ENCODE results near the gene LST1.
"Not testable (repeated sequence)": the region's sequence is repeated elsewhere in the genome, so short reads cannot be mapped to it uniquely, and the experiment has no call there.

LST1 gene

GRCh38 chr6:31581434-31582229, 4.4 kb upstream of the LST1 start:
- DNase-seq, result no peak

- no peak for DNase-seq
Observed at GRCh38 chr6:31582230-31582643, 3.8 kb upstream of the LST1 start, which contains the start of gene LTB. Gene LTB, minus strand, starts transcription at chr6:31582424. Its CDS starts 7 bp downstream, at chr6:31582417.

DNA sequence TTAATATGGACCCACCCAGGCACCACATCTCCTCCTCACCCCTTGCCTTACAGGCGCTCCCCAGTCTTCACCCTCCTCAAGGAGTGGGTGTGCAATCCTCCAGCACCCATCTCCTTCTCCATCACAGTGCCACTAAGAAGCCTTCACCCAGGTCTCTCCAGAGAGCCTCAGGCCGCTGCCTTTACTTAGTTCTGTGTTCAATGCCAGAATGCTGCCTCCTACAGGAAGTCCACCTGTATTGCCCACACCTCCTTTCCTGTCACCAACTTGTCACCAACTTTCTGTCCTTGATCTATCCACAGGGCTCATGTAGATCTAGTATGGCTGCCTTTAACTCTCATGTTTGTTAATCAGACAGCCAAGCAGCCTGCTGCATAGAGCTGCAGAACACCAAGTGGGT, 586 bp upstream of the LST1 start:
- no peak for DNase-seq

- no peak for DNase-seq
Observed at GRCh38 chr6:31586599-31587281, 663 bp downstream of the LST1 start.

DNA sequence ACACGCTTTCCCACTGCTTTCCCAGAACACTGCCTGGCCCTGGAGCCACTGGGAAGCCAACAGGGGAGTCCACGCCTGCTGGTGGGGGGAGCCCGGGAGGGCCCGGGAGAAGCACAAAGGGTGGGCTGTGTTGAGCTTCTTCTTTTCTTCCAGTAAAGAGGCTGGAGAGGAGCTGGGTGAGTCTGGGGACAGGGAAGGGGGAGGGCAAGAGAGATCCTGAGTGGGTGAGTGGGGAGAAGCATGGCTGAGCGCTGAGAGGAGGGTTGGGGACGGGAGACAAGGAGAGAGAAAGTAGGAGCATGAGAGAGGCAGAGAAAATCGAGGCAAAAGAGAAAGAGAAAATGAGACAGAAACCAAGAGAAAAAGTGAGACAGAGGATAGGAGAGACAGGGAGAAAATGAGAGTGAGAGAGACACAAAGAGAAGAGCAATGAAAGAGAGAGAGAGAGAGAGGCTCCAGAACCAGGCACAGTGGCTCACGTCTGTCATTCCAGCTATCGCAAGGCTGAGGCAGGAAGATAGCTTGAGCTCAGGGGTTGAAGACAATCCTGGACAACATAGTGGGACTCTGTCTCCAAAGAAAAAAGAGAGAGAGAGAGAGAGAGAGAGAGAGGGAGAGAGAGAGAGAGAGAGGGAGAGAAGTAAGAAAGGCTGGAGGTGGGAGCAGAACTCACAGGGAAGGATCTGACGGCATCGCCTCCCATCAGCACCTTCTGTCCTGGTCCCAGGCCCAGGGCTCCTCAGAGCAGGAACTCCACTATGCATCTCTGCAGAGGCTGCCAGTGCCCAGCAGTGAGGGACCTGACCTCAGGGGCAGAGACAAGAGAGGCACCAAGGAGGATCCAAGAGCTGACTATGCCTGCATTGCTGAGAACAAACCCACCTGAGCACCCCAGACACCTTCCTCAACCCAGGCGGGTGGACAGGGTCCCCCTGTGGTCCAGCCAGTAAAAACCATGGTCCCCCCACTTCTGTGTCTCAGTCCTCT, 2.0 kb downstream of the LST1 start:
- no peak for DNase-seq

DNA sequence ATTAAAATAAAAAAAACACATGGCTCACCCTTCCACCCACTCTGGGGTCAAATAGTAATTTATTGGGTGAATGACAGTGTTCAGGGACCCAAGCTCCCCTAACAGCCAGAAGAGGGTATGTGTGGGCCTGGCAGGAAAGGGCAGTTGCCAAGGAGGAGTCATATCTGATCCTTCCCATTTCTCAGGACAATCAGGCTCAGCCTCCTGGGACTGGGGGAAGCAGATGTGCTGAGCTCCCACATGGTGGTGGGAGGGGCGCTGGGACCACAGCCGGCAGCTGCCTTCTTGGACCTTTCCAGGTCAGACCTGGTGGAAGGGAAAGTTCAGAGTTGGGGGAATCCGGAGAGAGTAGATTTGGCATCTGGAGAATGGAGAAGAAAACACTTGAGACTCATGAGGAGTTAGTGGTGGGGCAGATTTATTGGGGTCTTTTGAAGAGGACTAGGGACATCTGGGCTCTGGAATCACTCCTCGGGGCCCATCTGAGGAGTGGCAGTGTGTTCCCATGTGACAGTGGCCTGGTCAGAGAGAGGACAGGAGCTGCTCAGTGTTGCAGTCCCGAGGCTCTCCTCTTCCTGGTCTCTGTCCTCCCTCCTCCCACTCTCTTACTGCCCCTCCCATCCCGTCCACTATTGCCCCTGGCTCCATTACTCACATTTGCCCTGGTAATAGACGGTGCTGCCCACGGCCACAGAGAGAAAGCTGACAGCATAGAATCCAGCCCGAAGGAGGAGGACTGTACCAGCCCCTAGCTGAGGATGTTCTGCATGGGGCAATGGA, 3.0 kb downstream of the LST1 start:
- no peak for DNase-seq

GRCh38 chr6:31590691-31591090, 4.6 kb downstream of the LST1 start:
- DNase-seq, result not testable (repeated sequence)

DNA sequence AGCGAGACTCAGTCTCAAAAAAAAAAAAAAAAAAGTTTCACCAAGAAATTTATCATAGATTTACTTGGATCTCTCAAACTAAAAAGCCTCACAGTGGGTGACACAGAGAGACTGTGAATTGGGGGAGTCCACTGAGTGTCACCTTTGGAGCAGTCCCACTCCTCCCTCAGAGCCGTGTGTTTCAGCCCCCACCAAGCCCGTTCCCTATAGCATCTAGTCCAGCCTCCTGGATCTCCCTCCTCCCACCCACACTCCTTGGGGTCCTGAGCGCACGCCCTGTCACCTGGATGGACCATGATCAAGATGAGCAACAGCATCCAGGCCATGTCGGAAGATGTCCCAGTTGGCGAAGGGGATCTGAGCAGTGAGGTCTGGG, 6.3 kb downstream of the LST1 start:
- DNase-seq, result no peak

DNA sequence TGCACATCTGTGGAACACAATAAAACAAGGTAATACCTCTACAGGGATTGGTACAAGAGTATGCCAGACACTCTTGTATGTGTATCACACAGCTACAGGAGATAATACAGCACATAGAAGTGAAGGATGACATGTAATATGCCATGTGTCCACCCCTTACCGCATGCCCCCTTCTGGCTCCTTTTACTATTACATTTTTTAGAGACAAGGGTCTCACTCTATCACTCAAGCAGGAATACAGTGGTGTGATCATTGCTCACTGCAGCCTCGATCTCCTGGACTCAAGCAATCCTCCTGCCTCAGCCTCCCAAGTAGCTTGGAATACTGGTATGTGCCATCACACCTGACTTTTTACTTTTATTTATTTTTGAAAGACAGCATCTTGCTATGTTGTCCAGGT, 10.9 kb downstream of the LST1 start:
- DNase-seq, result no peak

GRCh38 chr6:31607317-31607716, 21.2 kb downstream of the LST1 start:
- DNase-seq, result no peak

- no peak for DNase-seq
Observed at GRCh38 chr6:31609519-31610406, 23.7 kb downstream of the LST1 start.

GRCh38 chr6:31610968-31611367, 24.9 kb downstream of the LST1 start:
- DNase-seq, result no peak

DNA sequence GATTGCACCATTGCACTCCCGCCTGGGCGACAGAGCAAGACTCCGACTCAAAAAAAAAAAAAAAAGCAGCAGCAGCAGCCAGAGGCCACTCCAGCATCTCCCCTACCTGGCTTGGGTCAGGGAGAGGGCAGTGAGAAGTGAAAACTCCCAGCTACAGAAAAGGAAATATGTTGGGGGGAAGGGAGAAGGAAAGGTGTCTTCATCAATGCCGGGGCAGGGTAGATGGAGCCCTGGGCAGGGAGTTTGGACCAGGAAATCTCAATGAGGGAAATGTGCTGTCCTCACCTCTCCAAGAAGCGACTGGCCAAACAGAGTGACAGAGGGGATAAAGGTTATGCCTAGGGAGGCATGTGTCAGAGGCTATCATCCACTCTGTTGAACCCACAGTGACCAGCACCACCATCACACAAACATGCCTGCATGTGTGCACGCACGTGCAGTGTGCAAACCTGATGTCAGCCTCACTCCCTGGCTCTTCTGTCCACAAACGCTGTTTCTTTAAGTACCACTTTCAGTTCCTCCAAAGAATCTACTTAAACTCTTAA, 28.1 kb downstream of the LST1 start:
- no peak for DNase-seq

- no peak for DNase-seq
Observed at GRCh38 chr6:31614684-31615578, 28.9 kb downstream of the LST1 start, which contains the start of gene AIF1. Gene AIF1, plus strand, starts transcription at chr6:31615234. Its CDS starts 96 bp downstream, at chr6:31615330.

- no peak for DNase-seq
Observed at GRCh38 chr6:31615748-31616147, 29.7 kb downstream of the LST1 start.

- DNase-seq, result no peak
Observed at GRCh38 chr6:31617010-31617409, 30.9 kb downstream of the LST1 start.

DNA sequence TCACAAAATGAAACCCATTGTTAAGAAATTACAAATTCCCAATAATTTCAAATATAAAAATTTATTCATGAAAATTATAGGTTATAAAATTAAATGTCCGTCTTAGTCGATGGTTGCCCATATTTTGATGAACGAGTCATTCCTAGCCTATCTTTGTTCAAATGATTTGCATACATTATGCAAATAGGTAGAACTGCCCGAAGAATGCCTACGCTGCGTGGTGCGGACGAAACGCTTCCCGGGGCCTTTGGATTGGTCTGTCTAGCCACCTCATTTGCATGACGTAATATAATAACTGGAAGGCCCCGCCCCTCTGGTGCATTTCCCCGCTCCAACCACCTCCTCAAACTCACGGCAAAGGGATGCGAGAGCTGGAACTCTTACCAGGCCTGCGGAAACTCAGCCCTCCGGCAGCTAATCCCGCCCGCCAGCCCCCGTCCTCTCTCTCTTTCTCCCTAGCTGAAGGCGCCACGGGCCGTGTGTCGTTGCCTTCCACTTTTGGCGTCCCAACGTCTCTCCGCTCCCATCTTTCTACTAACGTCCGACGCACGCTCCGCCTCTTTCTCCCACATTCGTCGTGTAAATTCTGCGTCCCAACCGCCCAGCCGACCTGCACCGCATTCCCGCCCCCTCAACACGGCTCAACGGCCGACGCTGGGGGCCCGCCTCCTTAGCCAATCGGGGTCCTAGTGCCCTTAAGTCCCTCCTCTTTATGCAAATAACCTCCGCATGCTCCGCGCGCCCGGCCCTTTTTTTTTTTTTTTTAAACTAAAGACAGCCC, 33.9 kb downstream of the LST1 start:
- peak; percentile 99 for DNase-seq

DNA sequence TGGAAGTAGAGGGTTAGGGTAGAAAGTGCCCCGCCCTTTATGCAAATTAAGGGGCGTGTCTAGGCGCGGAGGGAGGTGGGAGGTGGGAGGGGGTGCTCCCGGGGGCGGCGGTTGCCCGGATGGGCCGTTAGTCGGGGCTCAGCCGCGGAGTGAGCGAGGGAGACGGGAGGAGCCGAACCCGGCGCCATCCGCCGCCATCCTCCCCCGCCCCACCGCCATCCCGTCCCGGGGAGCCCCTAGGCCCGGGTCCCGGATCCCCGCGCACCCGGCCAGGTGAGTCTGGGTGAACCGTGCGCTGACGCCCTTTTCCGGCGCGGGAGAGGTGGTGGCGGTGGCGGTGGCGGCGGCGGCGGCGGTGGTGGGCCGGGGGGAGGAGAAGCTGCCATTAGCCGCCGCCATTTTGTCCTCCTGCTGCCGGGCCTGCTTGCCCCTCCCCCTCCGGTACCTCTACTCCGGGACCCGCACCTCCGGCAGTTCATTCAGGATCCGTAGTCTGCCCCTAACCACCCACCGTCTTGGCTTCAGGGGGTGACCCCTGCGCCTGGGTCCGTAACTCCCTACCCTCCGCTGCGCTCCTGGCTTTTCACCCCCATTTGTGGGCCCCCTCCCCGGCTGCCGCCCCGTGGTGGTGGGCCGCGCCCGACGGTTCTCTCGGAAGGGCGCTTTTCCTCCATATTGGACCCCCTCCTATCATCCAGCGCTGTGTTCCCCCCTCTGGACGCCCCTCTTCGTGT, 34.7 kb downstream of the LST1 start, which contains the start of gene PRRC2A:
TSS of gene PRRC2A (plus strand) at position 130 of the 734 bp plus-strand sequence. CDS start 2,075 bp downstream, outside the sequence.
- DNase-seq, result peak; percentile 87
